Measurements from ENCODE around the gene ARHGEF11.

- TF ChIP-seq CTCF (IDR thresholded peaks at IDR 0.05) (no peak), EP300 (IDR thresholded peaks at IDR 0.05) (no peak), POLR2A (IDR thresholded peaks at IDR 0.05) (no peak), POLR2AphosphoS5 (IDR thresholded peaks at IDR 0.05) (peak; percentile 5 to 74 (median 71))
Measured at GRCh38 chr1:157045250-157046218, at the start of gene ARHGEF11.
